IPS-18a (cell line): ENCODE measurements around the gene JCAD.
"Not testable (repeated sequence)": the region's sequence is repeated elsewhere in the genome, so short reads cannot be mapped to it uniquely, and the experiment has no call there.

Experiments used
- H3K27ac ChIP-seq: one replicate; pipeline ENCODE4 v1.5.1; 2013; ENCODE audit warnings: low read length
- H3K27me3 ChIP-seq: one replicate; pipeline ENCODE4 v1.6.1; 2013; ENCODE audit warnings: mild to moderate bottlenecking, low read length; ENCODE audit not compliant: control insufficient read depth, insufficient read depth
- H3K36me3 ChIP-seq: one replicate; pipeline ENCODE4 v1.6.1; 2013; ENCODE audit warnings: low read depth, low read length; ENCODE audit not compliant: control insufficient read depth
- H3K4me1 ChIP-seq: one replicate; pipeline ENCODE4 v1.6.1; 2013; ENCODE audit warnings: low read depth, low read length; ENCODE audit not compliant: control insufficient read depth
- H3K4me3 ChIP-seq: one replicate; pipeline ENCODE4 v1.5.1; 2013; ENCODE audit warnings: low read length
- H3K9ac ChIP-seq: one replicate; pipeline ENCODE4 v1.6.1; 2013; ENCODE audit warnings: mild to moderate bottlenecking, low read length, moderate library complexity
- H3K9me3 ChIP-seq: one replicate; pipeline ENCODE4 v1.6.1; 2013; ENCODE audit warnings: low read depth, low read length; ENCODE audit not compliant: control insufficient read depth

The JCAD gene

DNA sequence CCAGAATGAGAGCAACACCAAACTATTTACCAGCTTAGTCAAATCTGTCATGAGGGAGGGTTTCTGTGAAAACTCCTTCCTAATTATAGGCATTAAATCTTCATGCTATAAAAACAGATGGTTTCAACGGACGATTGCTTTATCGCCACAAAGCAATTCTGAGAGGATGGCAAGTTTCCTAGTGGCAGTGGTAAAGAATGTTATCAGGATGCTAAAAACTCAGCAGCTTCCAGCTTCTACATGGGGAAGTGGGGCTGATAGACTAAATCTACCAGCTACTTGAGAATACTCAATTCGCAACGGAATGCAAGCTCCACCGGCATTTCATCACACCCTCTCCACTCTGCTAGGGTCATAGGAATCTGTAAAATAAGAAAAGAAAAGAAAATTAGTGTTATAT is 41.8 kb downstream of the JCAD start:
- Histone ChIP-seq H3K9ac (no peak overlapping the region), H3K9me3 (no peaks in the 10 kb centered on the region), H3K27ac (no peak overlapping the region), H3K4me3 (no peak overlapping the region), H3K4me1 (no peaks in the 10 kb centered on the region), H3K27me3 (no peaks in the 10 kb centered on the region), H3K36me3 (no peaks in the 10 kb centered on the region)

GRCh38 chr10:30014511-30014910 is 44.9 kb downstream of the JCAD start:
- H3K9ac ChIP-seq = no peak overlapping the region
- H3K4me3 ChIP-seq = no peak overlapping the region
- no peaks in the 10 kb centered on the region for H3K4me1 ChIP-seq
- H3K36me3 ChIP-seq = no peaks in the 10 kb centered on the region
- H3K9me3 ChIP-seq = no peaks in the 10 kb centered on the region
- H3K27ac ChIP-seq = no peak overlapping the region
- H3K27me3 ChIP-seq = no peaks in the 10 kb centered on the region

- no peak overlapping the region for H3K27ac ChIP-seq
- no peak overlapping the region for H3K4me3 ChIP-seq
- no peak overlapping the region for H3K9ac ChIP-seq
- H3K36me3 ChIP-seq = no peaks in the 10 kb centered on the region
- H3K4me1 ChIP-seq = no peaks in the 10 kb centered on the region
- H3K27me3 ChIP-seq = no peaks in the 10 kb centered on the region
- no peaks in the 10 kb centered on the region for H3K9me3 ChIP-seq
These were observed 45.6 kb downstream of the JCAD start for GRCh38 chr10:30013757-30014156.

DNA sequence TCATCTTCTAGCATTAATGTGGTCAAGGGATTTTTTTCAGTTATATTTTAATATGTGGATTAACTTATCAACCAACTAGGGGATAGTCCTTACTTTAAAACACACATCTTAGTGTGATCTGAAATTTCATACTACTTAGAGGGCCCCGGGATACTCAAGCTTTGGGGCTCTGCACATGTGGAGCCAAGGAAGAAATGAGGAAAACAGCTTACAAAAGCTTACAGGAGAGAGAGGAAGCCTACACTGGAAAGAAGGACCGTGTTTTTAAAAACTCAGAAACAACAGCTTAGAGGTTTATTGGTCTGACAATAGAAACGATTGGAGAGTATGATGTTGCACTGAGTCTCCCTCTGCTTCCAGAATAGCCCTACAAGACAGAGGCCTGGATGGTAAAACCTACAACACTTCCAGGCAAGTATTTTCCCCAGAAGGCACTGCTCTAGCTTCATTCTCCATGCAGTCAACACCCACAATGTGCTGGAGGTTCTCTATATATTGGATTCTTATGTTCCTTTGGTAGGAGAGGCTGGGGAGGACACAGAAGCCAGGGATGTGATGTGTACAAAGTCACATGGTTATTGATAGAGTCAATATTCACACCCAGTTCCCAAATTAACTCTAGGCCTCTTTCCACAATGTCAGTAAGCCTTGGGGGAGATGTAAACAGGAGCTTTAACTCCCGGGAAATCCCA is 47.3 kb downstream of the JCAD start:
- H3K9me3 ChIP-seq = no peaks in the 10 kb centered on the region
- no peak overlapping the region for H3K4me3 ChIP-seq
- H3K27me3 ChIP-seq = no peaks in the 10 kb centered on the region
- no peaks in the 10 kb centered on the region for H3K36me3 ChIP-seq
- H3K9ac ChIP-seq = no peak overlapping the region
- H3K4me1 ChIP-seq = no peaks in the 10 kb centered on the region
- no peak overlapping the region for H3K27ac ChIP-seq

- Histone ChIP-seq H3K9me3 (no peaks in the 10 kb centered on the region), H3K9ac (no peak overlapping the region), H3K4me1 (no peaks in the 10 kb centered on the region), H3K36me3 (no peaks in the 10 kb centered on the region), H3K27ac (no peak overlapping the region), H3K4me3 (no peak overlapping the region), H3K27me3 (no peaks in the 10 kb centered on the region)
These were observed 48.0 kb downstream of the JCAD start for GRCh38 chr10:30011396-30011795.

- Histone ChIP-seq H3K9me3 (no peaks in the 10 kb centered on the region), H3K4me3 (no peak overlapping the region)
These were observed 52.0 kb downstream of the JCAD start for GRCh38 chr10:30007406-30007805.

DNA sequence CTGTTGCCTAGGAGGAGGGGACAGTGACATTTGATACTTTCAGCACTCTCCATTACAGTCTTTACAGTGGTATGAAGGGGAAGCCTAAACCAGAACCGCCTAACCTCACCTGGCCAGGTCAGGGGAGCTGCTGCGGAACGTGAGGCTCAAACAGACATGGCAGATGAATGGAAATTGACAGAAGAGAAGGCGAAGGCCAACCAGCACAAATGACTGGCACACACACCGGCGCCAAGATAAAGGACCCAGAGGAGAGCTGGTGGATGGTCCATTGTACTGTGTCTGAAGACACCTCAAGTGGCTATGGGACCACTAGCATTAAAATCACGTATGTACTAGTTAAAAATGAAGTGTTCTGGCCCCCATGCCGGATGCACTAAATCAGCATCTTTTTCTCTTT is 53.0 kb downstream of the JCAD start:
- Histone ChIP-seq H3K9ac (no peak overlapping the region), H3K27me3 (no peaks in the 10 kb centered on the region), H3K36me3 (no peaks in the 10 kb centered on the region), H3K9me3 (no peaks in the 10 kb centered on the region), H3K27ac (no peak overlapping the region), H3K4me3 (no peak overlapping the region), H3K4me1 (no peaks in the 10 kb centered on the region)

More at GRCh38 chr10:30007406-30007805, 52.0 kb downstream of the JCAD start:
- no peaks in the 10 kb centered on the region for H3K36me3 ChIP-seq
- no peak overlapping the region for H3K27ac ChIP-seq
- H3K9ac ChIP-seq = no peak overlapping the region
- H3K27me3 ChIP-seq = no peaks in the 10 kb centered on the region
- H3K4me1 ChIP-seq = no peaks in the 10 kb centered on the region

GRCh38 chr10:30005116-30005515 is 54.3 kb downstream of the JCAD start:
- H3K36me3 ChIP-seq, H3K9me3 ChIP-seq, H3K27ac ChIP-seq, H3K9ac ChIP-seq, H3K4me1 ChIP-seq, H3K27me3 ChIP-seq, H3K4me3 ChIP-seq: not testable (repeated sequence)

DNA sequence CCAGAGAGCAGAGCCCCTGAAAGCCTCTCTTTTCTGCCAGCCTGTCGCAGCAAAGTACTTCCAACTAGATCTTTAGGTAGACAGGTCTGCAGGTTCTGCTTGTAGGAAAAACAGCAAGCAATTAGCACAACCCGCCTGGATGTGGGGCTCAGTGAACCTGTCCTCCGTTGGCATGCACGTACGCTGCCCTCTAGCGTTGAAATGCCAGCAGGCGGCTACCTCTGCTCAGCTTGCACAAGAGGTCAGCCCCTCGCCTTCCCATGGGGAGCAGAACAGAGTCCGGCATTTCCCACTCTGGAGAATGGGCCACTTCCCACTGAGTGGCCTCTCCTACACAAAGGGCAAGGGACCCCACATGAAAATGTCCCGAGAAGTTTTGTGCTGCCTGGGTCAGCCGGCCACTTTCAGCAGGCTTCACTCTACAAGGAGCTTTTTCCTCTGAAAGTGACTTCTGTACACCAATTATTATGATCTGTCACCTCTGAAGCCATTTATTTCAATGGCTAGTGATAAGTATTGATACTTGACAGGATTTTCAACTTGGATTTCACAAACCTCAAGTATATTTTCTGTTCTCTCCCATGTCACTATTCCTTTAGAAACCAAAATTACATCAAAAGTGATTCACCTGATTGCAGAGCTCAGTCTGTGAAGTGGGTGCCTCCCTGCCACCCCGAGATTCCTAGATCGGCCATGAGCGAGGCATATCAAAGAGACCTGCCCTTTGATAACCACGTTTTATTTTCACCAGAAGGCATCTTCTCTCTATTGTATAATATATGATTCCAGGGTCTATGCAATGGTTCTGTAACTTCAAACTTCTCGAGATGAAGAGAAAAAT is 56.7 kb downstream of the JCAD start:
- H3K27ac ChIP-seq = no peak overlapping the region
- no peaks in the 10 kb centered on the region for H3K36me3 ChIP-seq
- H3K9me3 ChIP-seq = no peaks in the 10 kb centered on the region
- H3K27me3 ChIP-seq = no peaks in the 10 kb centered on the region
- no peak overlapping the region for H3K9ac ChIP-seq
- H3K4me1 ChIP-seq = no peaks in the 10 kb centered on the region
- no peak overlapping the region for H3K4me3 ChIP-seq

- Histone ChIP-seq H3K4me1 (no peaks in the 10 kb centered on the region), H3K36me3 (no peaks in the 10 kb centered on the region), H3K27me3 (no peaks in the 10 kb centered on the region), H3K27ac (no peak overlapping the region), H3K9ac (no peak overlapping the region), H3K9me3 (no peaks in the 10 kb centered on the region), H3K4me3 (no peak overlapping the region)
These were observed 58.4 kb downstream of the JCAD start for GRCh38 chr10:30000802-30001571.

DNA sequence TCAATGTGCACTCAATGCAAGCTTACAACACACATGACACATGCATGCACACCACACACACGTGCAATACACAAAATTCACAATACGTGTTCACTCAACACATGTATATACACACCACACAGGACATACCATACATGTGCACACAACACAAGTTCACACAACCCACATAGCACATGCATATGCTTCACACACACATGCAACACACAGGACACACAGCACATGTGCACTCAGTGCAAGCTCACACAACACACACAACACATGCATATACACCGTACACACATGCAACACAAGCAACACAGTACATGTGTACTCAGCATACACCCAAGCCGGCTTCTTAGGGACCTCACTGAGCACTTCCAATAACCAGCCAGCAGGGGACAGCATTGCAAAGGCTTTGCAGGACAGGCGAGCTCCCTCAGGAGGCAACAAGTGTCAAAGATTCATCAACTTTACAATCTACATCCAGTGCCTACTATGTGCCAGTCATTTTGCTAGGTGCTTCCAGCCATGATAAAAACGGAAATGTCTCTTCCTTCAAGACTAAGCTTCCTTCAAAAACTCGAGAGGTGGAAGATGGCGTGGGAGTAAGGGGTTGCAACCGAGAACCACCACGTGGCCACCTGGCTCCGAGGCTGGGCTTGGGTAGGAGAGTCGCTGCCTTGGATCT is 61.1 kb downstream of the JCAD start:
- no peak overlapping the region for H3K9ac ChIP-seq
- H3K4me3 ChIP-seq = no peak overlapping the region
- H3K27ac ChIP-seq = no peak overlapping the region
- H3K36me3 ChIP-seq = no peaks in the 10 kb centered on the region
- no peaks in the 10 kb centered on the region for H3K27me3 ChIP-seq
- H3K9me3 ChIP-seq = no peaks in the 10 kb centered on the region
- H3K4me1 ChIP-seq = no peaks in the 10 kb centered on the region
